ENCODE measurements around the gene DNAH5.

DNA sequence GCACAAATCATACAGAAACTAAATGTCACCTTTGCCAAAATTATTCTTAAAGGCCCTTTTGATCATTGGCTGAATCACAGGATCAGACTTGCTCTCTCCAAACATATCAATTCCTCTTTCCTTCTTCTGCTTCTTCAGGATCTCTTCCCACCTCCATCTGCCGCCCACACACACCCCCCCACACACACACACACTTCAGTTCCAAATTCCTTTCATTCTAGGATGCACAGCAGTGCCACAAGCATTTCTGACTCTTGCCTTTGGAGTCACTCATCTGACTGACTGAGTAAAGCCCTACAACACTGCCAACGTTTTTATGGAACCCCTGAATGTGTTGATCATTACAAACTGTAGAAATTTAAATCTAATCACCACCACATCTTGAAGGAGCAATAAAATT lies 22.9 kb downstream of the DNAH5 start:
- TF ChIP-seq, protein P1, sequence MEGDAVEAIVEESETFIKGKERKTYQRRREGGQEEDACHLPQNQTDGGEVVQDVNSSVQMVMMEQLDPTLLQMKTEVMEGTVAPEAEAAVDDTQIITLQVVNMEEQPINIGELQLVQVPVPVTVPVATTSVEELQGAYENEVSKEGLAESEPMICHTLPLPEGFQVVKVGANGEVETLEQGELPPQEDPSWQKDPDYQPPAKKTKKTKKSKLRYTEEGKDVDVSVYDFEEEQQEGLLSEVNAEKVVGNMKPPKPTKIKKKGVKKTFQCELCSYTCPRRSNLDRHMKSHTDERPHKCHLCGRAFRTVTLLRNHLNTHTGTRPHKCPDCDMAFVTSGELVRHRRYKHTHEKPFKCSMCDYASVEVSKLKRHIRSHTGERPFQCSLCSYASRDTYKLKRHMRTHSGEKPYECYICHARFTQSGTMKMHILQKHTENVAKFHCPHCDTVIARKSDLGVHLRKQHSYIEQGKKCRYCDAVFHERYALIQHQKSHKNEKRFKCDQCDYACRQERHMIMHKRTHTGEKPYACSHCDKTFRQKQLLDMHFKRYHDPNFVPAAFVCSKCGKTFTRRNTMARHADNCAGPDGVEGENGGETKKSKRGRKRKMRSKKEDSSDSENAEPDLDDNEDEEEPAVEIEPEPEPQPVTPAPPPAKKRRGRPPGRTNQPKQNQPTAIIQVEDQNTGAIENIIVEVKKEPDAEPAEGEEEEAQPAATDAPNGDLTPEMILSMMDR (IDR thresholded peaks at IDR 0.05): no peak
- no peak for TF ChIP-seq EP300 (IDR thresholded peaks at IDR 0.05)
